Right renal cortex interstitium (tissue), 3 donors: ENCODE results near the gene PRKCI. TPM values are rescaled to one million over a fixed set of nuclear protein-coding genes. Genes with fewer than 3 reads are reported as not detected.
"Not testable (repeated sequence)": the region's sequence is repeated elsewhere in the genome, so short reads cannot be mapped to it uniquely, and the experiment has no call there.

Source experiments
- DNase-seq, 3 donors: peaks; one replicate each; pipeline ENCODE4 v3.0.0-alpha.2; 2013; ENCODE audit warnings: low read depth in 3 of 3, low spot score in 2 of 3
- polyA plus RNA-seq, 3 donors: library from polyadenylated mRNA; unstranded; fragments of 120-200 nt; gene quantifications; one replicate each; pipeline ENCODE4 v1.2.1, GENCODE V29; 2013; ENCODE audit not compliant: insufficient read length in 3 of 3

The PRKCI gene
- 10 to 100 TPM; 69.9 to 80.2 (median 70.2) TPM for polyA plus RNA-seq

GRCh38 chr3:170221924-170222646 is at the start of gene PRKCI:
Gene PRKCI (plus strand): TSS chr3:170222424. CDS start chr3:170222670, 246 bp downstream.
- peak; percentile 95 to 99 (median 96) for DNase-seq

DNA sequence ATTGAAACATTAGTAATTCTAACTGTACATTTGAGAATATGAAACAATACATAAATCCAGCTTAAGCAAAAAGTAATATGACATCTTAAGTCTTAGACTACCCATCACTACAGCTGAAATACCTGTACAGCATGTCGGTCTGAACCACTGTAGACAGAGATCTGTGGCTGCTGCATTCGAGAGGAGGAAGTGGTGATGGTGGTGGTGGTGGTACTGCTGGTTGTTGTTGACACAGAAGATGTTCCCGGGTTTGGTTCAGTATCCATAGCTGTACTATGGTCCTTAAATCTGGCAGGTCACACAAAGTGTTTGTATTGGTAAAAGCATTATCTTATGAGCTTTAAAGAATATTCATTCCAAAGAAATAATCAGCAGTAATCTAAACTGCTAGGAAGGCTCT is 43.6 kb upstream of the PRKCI start:
- DNase-seq, result no peak

GRCh38 chr3:170179432-170179831 is 42.8 kb upstream of the PRKCI start:
- DNase-seq, result no peak

DNA sequence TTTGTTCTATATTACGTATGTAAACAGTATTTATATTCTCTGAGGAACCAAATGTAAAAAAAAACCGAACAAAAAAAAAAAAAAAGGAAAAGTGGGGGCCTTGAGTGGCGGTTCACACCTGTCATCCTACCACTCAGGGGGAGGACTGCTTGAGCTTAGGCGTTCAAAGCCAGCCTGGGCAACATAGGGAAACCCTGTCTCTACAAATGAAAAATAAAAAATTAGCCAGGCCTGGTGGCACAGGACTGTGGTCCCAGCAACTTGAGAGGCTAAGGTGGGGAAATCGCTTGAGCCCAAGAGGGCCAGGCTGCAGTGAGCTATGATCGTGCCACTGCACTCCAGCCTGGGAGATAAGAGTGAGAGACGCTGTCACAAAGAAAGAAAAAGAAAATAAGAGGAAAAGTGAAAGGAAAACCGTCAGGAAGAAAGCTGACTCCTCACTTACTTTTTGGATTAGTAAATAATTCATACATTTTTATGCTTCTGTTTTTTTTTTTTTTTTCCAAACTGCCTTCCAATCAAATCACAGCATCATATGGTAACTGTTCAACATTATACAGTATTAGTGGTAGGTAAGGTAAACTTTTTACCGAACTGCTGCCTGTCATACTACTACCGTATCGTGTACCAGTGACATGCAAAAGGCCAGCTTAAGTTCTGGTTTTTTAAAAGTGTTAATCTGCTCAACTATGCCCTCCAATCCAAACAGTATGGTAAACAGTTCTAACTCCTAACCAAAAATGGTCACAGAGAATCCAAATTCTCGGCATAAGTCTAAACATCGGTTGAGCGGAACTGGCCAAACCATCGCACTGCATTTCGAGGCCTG is 41.9 kb upstream of the PRKCI start:
- DNase-seq, result peak in 1 of 3 donors; percentile 23

GRCh38 chr3:170180908-170181885 is 41.0 kb upstream of the PRKCI start, which contains the start of gene PHC3:
Gene PHC3 (minus strand): TSS chr3:170181733. CDS start chr3:170181715, 18 bp downstream.
- peak; percentile 83 for DNase-seq

GRCh38 chr3:170189398-170190256 is 32.6 kb upstream of the PRKCI start:
- DNase-seq, result peak in 1 of 3 donors; percentile 43

DNA sequence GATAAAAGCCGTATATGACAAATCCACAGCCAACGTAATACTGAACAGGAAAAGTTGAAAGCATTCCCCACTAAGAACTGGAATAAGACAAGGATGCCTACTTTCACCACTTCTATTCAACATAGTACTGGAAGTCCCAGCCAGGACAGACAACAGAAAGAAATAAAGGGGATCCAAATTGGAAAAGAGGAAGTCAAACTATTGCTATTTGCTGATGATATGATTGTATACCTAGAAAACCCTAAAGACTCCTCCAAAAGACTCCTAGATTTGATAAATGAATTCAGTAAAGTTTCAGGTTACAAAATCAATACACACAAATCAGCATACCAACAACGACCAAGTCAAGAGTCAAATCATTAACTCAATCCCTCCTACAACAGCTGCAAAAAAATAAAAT is 26.5 kb upstream of the PRKCI start:
- DNase-seq, result not testable (repeated sequence)

- DNase-seq, result no peak
These were observed 25.4 kb upstream of the PRKCI start for GRCh38 chr3:170196833-170197232.

DNA sequence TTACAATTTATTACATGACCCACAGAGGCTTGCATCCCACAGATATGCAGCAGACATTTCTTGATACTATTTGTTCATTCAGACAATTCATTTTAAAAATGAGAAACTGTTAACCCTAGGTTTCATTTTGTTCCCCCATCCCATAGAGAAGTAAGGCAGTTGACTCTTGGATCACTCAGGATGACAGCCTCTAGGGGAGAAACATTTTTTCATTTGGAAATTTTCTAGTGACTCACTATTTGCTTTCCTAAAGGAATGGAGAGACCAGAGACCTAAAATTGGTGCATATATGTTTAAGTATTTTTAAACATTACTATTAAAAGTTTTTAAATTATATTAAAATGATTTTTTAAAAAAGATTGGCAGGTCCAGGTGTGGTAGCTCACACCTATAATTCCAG is 21.2 kb upstream of the PRKCI start:
- DNase-seq, result no peak

DNA sequence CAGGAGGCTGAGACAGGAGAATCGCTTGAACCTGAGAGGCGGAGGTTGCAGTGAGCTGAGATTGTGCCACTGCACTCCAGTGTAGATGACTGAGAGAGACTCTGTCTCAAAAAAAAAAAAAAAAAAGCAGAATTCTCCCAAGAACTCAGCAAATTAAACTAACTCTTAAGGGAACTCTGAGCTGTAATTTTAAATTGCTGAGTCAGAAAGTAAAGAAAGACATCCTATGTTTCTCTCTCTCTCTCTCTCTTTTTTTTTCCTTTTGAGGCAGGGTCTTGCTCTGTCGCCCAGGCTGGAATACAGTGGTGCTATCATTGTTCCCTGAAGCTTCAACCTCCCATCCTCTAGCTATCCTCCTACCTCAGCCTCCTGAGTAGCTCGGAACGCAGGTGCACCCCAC is 20.7 kb upstream of the PRKCI start:
- no peak for DNase-seq

- DNase-seq, result no peak
These were observed 18.8 kb upstream of the PRKCI start for GRCh38 chr3:170203457-170203856.

GRCh38 chr3:170204023-170204472 is 18.2 kb upstream of the PRKCI start:
- DNase-seq, result no peak

DNA sequence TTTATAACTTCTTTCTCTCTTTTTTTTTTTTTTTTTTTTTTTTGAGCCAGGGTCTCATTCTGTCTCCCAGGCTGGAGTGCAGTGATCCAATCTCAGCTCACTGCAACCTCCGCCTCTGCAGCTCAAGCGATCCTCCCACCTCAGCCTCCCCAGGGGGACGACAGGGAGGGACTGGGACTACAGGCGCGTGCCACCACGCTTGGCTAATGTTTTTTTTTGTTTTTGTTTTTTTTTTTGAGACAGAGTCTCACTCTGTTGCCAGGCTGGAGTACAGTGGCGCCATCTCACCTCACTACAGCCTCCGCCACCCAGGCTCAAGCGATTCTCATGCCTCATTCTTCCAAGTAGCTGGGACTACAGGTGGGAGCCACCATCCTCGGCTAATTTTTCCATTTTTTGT is 17.7 kb upstream of the PRKCI start:
- no peak for DNase-seq

- DNase-seq, result no peak
These were observed 16.9 kb upstream of the PRKCI start for GRCh38 chr3:170205302-170205701.

DNA sequence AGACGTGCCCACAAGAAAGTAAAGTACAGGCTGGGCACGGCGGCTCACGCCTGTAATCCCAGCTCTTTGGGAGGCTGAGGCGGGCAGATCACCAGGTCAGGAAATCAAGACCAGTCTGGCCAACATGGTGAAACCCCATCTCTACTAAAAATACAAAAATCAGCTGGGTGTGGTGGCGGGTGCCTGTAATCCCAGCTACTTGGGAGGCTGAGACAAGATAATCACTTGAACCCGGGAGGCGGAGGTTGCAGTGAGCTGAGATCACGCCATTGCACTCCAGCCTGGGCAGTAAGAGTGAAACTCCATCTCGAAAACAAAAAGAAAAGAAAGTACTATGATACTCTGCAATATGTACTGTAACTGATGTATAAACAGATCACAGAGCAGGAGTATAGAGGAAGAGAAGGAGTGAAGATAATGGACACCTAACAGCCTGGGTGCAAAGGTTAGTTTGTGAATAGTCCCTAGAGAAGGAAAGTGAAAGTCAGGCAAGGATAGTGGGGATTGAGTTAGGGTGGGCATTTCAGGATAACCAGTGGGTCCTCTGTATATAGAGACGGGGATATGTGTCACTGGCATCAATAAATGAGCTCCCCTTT is 16.0 kb upstream of the PRKCI start:
- DNase-seq, result not testable (repeated sequence)

DNA sequence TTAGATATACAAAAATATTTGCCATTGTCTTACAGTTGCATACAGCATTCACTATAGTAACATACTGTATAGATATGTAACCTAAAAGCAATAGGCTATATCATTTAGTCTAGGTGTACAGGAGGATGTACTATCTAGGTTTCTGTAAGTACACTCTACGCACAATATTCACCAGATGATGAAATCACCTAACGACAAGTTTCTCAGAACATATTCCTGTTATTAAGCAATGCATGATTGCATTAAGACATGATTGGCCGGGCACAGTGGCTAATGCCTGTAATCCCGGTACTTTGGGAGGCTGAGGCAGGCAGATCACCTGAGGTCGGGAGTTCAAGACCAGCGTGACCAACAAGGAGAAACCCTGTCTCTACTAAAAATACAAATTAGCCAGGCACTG is 14.5 kb upstream of the PRKCI start:
- DNase-seq, result no peak

DNA sequence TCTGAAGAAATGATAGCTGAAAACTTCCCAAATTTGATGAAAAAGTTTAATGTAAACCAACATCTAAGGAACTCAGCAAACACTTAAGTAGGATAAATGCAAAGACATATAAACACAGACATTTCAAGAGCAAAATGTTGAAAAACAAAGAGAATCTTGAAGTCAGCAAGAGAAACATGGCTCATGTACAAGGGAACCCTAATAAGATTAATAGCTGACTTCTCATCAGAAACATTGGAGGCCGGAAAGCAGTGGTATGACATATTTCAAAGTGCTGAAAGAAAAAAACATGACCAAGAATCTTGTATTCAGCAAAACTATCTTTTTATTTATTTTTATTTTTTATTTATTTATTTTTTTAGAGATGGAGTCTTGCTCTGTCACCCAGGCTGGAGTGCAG is 10.6 kb upstream of the PRKCI start:
- DNase-seq, result no peak

- no peak for DNase-seq
These were observed 2.4 kb upstream of the PRKCI start for GRCh38 chr3:170219850-170220249.

GRCh38 chr3:170220871-170221270 is 1.4 kb upstream of the PRKCI start:
- no peak for DNase-seq
